GM23338 (cell line): ENCODE results near the gene ATAD2B.

ENCODE experiments used
- CTCF ChIP-seq, 2 experiments: fragments of 200-600 bp in 1 of 2; sonication (generic) in 1 of 2; conservative IDR thresholded peaks; 2 replicates each; pipeline versions ENCODE4 v1.5.1 to v1.6.1; 2016 to 2017; ENCODE audit warnings: antibody characterized with exemption in 2 of 2, low read depth in 2 of 2, mild to moderate bottlenecking in 2 of 2, moderate library complexity in 1 of 2
- EZH2 ChIP-seq: fragments of 200-600 bp; sonication (generic); IDR thresholded peaks from one replicate; pipeline ENCODE4 v1.8.0; 2017; ENCODE audit warnings: antibody characterized with exemption, mild to moderate bottlenecking, low read depth; ENCODE audit not compliant: unreplicated experiment
- EZH2phosphoT487 ChIP-seq: fragments of 200-600 bp; sonication (generic); IDR thresholded peaks from one replicate; pipeline ENCODE4 v1.8.1; 2018; ENCODE audit warnings: antibody characterized with exemption; ENCODE audit not compliant: unreplicated experiment
- POLR2AphosphoS5 ChIP-seq: IDR thresholded peaks from 2 replicates; pipeline ENCODE4 v1.6.1; 2016; ENCODE audit warnings: antibody characterized with exemption, low read depth
- TF ChIP-seq, protein P1 (sequence below): IDR thresholded peaks from one replicate; pipeline ENCODE4 v1.6.1; 2018; ENCODE audit warnings: antibody characterized with exemption; ENCODE audit not compliant: unreplicated experiment

GRCh38 chr2:23803264-23803964 lies 123.5 kb downstream of the ATAD2B start:
- no peak for TF ChIP-seq CTCF (conservative IDR thresholded peaks at IDR 0.05; ENCODE audit: low read depth in 2 of 2)
- no peak for TF ChIP-seq POLR2AphosphoS5
- TF ChIP-seq EZH2, result no peak
- TF ChIP-seq EZH2phosphoT487, result no peak
- TF ChIP-seq, protein P1, sequence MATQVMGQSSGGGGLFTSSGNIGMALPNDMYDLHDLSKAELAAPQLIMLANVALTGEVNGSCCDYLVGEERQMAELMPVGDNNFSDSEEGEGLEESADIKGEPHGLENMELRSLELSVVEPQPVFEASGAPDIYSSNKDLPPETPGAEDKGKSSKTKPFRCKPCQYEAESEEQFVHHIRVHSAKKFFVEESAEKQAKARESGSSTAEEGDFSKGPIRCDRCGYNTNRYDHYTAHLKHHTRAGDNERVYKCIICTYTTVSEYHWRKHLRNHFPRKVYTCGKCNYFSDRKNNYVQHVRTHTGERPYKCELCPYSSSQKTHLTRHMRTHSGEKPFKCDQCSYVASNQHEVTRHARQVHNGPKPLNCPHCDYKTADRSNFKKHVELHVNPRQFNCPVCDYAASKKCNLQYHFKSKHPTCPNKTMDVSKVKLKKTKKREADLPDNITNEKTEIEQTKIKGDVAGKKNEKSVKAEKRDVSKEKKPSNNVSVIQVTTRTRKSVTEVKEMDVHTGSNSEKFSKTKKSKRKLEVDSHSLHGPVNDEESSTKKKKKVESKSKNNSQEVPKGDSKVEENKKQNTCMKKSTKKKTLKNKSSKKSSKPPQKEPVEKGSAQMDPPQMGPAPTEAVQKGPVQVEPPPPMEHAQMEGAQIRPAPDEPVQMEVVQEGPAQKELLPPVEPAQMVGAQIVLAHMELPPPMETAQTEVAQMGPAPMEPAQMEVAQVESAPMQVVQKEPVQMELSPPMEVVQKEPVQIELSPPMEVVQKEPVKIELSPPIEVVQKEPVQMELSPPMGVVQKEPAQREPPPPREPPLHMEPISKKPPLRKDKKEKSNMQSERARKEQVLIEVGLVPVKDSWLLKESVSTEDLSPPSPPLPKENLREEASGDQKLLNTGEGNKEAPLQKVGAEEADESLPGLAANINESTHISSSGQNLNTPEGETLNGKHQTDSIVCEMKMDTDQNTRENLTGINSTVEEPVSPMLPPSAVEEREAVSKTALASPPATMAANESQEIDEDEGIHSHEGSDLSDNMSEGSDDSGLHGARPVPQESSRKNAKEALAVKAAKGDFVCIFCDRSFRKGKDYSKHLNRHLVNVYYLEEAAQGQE, result no peak
